GM10847 (cell line): ENCODE results near the gene KRT26.

Experiments
- POLR2A ChIP-seq: IDR thresholded peaks from 2 replicates; pipeline ENCODE4 v1.6.1; 2011; ENCODE audit not compliant: insufficient read length; ENCODE audit errors: extremely low read depth

The KRT26 gene

GRCh38 chr17:40799859-40800258 is 27.9 kb upstream of the KRT26 start, which contains the start of gene KRT28:
KRT28 (minus strand) TSS chr17:40799959; CDS start chr17:40799893, 66 bp downstream.
- no peak for TF ChIP-seq POLR2A

- TF ChIP-seq POLR2A: no peak
Observed at GRCh38 chr17:40796846-40797245, 24.8 kb upstream of the KRT26 start.

- no peak for TF ChIP-seq POLR2A
Observed at GRCh38 chr17:40795019-40795667, 23.1 kb upstream of the KRT26 start.

- TF ChIP-seq POLR2A: no peak
Observed at GRCh38 chr17:40794466-40794865, 22.5 kb upstream of the KRT26 start.

- TF ChIP-seq POLR2A: no peak
Observed at GRCh38 chr17:40793832-40794231, 21.8 kb upstream of the KRT26 start.

GRCh38 chr17:40791787-40792436 is 19.9 kb upstream of the KRT26 start:
- no peak for TF ChIP-seq POLR2A

- TF ChIP-seq POLR2A: no peak
Observed at GRCh38 chr17:40791111-40791510, 19.1 kb upstream of the KRT26 start.

- TF ChIP-seq POLR2A: no peak
Observed at GRCh38 chr17:40782450-40782849, 10.4 kb upstream of the KRT26 start, which contains the start of gene KRT27. KRT27 (minus strand) TSS chr17:40782550; CDS start chr17:40782493, 57 bp downstream.

GRCh38 chr17:40779181-40779909 is 7.3 kb upstream of the KRT26 start:
- TF ChIP-seq POLR2A: no peak

GRCh38 chr17:40778461-40778860 is 6.5 kb upstream of the KRT26 start:
- TF ChIP-seq POLR2A: no peak

GRCh38 chr17:40777971-40778370 is 6.0 kb upstream of the KRT26 start:
- no peak for TF ChIP-seq POLR2A

- no peak for TF ChIP-seq POLR2A
Observed at GRCh38 chr17:40777459-40777858, 5.5 kb upstream of the KRT26 start.

- no peak for TF ChIP-seq POLR2A
Observed at GRCh38 chr17:40775945-40776344, 3.9 kb upstream of the KRT26 start.

- TF ChIP-seq POLR2A: no peak
Observed at GRCh38 chr17:40765657-40766056, 6.3 kb downstream of the KRT26 start.

GRCh38 chr17:40763752-40764151 is 8.2 kb downstream of the KRT26 start:
- TF ChIP-seq POLR2A: no peak
